Measurements from ENCODE around the gene SPIRE1.

DNA sequence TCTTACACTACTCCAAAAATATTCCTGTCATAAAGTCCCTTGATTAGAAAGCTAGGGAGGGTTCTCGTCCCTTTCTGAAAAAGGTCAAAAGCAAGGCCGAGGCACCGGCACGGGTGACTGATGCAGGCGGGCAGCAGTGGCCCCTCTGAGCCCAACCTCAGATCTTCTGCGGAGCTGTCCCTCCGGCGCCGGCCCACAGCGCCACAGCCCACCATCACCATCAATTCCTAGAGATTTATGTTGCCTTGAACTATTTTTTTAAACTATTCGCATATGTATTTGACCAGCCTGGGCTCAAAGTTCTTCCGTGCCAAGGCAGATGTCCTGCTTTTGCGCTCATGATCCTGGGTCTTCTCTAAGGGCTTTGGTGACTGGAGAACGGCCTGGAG lies 223.4 kb downstream of the SPIRE1 start:
- TF ChIP-seq MXI1 (conservative IDR thresholded peaks at IDR 0.05; ENCODE audit: poor library complexity, severe bottlenecking): no peak
- TF ChIP-seq, protein P1, sequence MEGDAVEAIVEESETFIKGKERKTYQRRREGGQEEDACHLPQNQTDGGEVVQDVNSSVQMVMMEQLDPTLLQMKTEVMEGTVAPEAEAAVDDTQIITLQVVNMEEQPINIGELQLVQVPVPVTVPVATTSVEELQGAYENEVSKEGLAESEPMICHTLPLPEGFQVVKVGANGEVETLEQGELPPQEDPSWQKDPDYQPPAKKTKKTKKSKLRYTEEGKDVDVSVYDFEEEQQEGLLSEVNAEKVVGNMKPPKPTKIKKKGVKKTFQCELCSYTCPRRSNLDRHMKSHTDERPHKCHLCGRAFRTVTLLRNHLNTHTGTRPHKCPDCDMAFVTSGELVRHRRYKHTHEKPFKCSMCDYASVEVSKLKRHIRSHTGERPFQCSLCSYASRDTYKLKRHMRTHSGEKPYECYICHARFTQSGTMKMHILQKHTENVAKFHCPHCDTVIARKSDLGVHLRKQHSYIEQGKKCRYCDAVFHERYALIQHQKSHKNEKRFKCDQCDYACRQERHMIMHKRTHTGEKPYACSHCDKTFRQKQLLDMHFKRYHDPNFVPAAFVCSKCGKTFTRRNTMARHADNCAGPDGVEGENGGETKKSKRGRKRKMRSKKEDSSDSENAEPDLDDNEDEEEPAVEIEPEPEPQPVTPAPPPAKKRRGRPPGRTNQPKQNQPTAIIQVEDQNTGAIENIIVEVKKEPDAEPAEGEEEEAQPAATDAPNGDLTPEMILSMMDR (IDR thresholded peaks at IDR 0.05; ENCODE audit: poor library complexity, severe bottlenecking): no peak

Data from neural cell (in vitro differentiated cells).